Stimulated activated CD4-positive, alpha-beta T cell treated with anti-CD3 and anti-CD28 coated beads, TNF-alpha, amount 100 ng/mL, for 24 hours (primary cell): ENCODE data around the gene ADAMTS13.
"Not testable (repeated sequence)": the region's sequence is repeated elsewhere in the genome, so short reads cannot be mapped to it uniquely, and the experiment has no call there.

Experiments
- DNase-seq, 3 experiments: peaks; one replicate each; pipeline ENCODE4 v3.0.0-alpha.2; 2020; ENCODE audit warnings: low read depth in 3 of 3

ADAMTS13 gene

DNA sequence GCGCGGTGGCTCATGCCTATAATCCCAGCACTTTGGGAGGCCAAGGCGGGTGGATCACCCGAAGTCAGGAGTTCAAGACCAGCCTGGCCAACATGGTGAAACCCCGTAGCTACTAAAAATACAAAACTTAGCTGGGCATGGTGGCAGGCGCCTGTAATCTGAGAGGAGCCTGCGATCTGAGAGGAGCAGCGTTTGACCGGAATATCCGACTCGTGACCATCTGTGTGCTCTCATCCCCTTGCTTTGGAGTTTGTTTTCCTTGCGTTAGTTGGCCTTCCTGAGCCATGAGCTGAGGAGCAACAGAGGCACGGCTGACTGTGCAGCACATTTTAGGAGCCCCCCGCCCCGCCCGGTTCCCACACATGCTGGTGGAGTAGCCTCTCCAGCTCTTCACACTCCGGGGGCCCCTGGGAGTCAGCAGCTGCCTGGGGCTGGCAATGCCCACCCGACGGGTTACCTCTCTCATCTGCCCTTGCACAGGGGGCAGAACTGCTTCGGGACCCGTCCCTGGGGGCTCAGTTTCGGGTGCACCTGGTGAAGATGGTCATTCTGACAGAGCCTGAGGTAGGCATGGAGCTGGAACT lies 3.0 kb downstream of the ADAMTS13 start:
- DNase-seq: no peak

DNA sequence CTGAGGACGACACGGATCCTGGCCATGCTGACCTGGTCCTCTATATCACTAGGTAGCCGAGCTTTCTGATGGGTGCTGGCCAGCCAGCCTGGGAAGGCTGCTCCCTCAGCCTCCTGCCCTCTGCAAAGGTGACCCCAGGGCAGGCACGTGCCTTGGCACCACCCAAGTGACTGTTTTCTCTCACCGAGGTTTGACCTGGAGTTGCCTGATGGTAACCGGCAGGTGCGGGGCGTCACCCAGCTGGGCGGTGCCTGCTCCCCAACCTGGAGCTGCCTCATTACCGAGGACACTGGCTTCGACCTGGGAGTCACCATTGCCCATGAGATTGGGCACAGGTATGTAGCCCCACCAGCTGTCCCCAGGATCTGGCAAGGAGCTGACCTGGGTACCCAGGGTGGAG lies 3.8 kb downstream of the ADAMTS13 start:
- no peak for DNase-seq

DNA sequence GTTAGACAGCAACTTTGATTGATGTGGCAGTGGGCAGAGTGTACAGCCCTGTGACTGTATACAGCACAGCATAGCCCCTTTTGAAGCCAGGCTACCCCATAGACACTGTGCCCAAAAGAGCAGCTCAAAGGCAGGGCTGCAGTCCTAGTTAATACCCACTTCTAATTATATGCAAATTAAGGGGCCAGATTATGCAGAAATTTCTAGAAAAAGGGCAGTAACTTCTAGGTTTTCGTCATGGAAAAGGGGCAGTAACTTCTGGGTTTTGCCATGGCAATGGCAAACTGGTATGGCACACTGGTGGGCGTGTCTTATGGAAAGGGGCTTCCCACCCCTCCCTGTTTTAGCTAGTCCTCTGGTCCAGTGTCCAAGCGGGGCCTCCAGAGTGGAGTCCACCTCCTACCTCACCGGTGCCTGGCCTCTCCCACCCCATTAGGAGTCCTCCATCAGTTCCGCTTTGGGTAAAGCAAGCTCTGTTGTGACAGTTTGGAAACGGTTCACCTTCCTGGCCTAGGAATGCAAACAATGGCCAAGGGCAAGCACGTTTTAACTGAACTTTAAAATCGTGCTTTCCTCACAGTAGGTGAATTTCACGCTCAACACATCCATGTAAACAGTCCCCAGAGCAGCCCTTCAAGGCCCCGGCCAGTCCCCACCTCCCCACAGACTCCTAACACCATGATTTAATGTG lies 5.6 kb downstream of the ADAMTS13 start:
- no peak for DNase-seq

DNA sequence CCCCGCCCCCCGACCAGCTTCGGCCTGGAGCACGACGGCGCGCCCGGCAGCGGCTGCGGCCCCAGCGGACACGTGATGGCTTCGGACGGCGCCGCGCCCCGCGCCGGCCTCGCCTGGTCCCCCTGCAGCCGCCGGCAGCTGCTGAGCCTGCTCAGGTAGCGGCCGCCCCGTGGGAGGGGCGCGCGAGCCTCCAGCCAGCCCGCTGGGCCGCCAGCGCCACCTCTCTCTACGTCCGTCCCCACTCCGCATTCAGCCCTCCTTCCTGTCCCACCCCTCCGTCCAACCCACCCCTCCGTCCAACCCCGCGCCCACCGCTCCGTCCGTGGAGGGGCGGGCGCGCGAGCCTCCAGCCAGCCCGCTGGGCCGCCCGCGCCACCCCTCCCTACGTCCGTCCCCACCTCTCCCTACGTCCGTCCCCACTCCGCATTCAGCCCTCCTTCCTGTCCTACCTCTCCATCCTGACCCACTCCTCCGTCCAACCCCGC lies 6.5 kb downstream of the ADAMTS13 start:
- no peak for DNase-seq

DNA sequence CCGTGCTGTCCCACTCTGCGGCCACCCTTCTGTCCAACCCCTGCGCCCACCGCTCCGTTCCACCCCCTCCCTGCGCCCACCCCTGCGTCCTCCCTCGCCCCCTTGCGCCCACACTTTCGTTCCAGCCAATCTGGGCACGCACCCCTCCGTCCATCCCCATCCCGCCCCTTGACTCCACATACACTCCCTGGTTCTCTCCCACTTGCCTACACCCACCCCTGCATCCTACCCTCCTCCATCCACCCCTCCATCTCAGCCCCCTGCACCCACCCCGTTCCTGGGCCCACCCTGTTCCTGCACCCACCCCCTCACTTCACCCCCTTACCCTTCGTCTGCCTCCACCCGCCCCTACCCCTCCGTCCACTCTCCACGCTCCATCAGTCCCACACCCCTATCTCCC lies 7.0 kb downstream of the ADAMTS13 start:
- no peak for DNase-seq

DNA sequence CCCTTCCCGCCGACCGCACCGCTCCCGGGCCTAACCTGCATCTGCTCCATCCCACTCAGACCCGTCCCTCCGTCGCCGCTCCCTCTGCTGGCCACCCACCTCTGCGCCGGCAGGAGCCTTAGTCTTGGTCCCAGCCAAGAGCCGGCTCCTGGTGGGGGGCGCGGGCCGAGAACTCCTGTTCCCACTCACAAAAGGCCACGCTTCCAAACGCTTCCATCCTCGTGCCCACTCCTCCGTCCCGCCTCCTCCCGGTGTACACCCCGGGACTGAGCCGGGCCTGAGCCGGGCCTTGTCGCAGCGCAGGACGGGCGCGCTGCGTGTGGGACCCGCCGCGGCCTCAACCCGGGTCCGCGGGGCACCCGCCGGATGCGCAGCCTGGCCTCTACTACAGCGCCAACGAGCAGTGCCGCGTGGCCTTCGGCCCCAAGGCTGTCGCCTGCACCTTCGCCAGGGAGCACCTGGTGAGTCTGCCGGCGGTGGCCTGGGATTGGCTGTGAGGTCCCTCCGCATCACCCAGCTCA lies 7.5 kb downstream of the ADAMTS13 start:
- no peak for DNase-seq

DNA sequence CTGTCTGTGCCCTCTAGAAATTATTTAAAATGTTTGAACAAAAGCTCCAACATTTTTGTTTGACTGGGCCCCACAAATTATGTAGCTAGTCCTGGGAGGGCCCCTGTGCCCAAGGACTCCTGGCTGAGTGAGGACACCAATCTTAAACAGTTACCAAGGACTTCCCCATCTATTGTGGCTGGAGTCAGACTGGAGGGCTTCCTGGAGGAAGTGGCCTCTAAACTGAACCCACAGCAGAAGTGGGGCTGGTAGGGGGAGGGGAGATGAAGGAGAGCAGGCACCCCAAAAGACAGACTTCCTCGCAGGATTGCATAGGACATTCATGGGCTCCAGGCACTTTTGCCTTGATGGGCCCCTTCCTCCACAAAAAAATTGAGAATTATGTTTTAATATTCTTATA lies 8.1 kb downstream of the ADAMTS13 start:
- no peak for DNase-seq

DNA sequence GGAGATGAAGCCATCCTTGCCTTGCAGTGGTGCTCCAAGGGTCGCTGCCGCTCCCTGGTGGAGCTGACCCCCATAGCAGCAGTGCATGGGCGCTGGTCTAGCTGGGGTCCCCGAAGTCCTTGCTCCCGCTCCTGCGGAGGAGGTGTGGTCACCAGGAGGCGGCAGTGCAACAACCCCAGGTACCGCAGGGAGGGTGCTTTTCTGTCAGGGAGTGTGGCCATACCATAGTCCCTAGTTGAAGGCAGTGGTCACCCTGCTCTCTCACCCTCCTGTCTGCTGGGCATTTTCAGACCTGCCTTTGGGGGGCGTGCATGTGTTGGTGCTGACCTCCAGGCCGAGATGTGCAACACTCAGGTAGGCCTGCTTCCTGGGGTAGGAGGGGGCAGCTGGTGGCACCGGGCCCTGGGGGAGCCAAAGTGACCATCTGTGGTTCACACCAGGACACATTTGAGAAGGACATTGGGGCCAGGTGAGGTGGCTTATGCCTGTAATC lies 11.2 kb downstream of the ADAMTS13 start:
- DNase-seq: no peak

DNA sequence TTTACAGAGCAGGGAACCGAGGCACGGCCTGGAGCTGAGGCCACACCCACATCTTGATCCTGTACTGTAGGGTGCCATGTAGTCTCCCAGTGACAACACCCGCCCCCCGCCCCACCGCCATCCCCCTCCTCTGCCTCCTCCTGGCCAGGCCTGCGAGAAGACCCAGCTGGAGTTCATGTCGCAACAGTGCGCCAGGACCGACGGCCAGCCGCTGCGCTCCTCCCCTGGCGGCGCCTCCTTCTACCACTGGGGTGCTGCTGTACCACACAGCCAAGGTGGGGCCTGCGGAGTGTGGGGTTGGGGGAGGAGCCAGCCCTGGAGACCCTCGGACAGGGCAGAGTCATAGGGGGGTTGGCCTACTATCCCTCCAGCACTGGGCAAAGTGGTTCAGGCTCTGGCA lies 14.5 kb downstream of the ADAMTS13 start:
- no peak for DNase-seq

DNA sequence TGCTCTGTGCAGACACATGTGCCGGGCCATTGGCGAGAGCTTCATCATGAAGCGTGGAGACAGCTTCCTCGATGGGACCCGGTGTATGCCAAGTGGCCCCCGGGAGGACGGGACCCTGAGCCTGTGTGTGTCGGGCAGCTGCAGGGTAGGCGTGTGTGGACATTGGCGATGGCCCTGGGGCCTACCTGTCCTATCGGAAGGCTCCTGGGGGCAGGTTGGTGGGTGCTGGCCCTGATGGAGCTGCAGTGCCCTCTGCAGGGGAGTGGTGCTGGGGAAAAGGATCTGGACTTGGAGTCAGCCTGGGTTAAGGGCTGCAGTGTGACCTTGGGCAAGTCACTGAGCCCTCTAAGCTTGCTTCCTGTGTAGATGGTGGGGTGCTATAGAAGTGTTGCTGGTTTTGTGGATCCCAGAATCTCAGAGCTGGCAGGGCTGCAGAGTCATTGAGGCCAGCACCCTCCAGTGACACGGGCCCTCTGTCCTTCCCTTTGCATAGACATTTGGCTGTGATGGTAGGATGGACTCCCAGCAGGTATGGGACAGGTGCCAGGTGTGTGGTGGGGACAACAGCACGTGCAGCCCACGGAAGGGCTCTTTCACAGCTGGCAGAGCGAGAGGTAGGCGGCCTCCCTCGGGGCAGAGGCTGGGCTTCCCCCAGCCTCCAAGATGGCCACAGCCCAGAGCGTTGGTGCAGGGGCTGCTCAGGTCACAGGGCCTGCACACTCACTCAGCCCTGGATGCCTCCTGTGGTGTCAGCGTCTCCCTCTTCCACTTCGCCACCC lies 15.8 kb downstream of the ADAMTS13 start:
- DNase-seq: no peak

DNA sequence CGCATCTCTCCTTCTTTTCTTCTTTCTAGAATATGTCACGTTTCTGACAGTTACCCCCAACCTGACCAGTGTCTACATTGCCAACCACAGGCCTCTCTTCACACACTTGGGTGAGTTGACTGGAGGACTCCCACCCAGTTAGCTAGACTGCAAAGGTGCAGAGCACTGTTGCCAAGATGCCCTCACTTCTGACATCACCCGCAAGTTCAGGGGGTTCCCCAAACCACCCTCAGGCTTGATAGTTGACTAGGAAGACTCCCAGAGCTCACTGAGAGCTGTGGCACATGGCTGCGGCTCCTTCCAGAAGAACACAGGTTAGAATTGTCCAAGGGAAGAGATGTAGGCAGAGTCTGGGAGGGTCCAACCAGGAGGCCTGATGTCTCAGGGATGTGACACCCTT lies 17.2 kb downstream of the ADAMTS13 start:
- DNase-seq: no peak

DNA sequence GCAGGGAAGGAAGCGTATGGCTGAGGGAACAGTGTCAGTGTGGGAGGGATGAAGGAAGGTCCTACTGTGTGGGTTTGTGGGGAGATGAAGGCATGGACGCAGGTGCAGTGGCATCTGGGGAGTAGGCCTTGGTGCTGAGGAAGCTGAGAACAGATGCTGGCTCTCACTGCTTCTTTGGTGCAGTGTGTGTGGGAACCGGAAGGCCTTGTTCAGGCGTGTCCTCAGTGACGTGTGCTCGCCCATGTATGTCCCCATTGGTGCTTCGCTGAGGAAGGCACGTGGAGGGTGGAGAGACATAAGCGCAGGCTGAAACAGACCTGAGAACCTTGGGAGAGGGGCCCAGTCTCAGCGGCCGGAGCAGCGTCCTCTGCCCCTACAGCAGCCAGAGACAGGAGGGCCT lies 18.7 kb downstream of the ADAMTS13 start:
- DNase-seq: no peak

DNA sequence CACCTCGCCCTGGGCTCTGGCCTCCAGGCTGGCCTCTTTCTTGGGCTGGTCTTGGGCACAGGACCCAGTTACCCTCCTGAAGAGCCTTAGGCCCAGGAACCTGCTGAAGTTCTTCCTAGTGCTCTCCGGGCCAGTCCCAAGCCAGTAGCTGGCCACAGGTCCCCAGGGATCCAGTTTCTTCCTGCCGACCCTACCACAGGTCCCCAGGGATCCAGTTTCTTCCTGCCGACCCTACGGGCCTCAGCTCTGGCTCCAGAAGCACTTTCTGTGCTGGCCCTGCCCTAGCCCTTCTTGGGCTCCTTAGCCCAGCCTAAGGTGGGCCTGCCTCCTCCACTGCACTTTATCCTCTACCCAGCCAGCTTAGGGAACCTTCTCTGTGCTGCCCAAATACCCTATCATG lies 19.4 kb downstream of the ADAMTS13 start:
- DNase-seq: no peak

DNA sequence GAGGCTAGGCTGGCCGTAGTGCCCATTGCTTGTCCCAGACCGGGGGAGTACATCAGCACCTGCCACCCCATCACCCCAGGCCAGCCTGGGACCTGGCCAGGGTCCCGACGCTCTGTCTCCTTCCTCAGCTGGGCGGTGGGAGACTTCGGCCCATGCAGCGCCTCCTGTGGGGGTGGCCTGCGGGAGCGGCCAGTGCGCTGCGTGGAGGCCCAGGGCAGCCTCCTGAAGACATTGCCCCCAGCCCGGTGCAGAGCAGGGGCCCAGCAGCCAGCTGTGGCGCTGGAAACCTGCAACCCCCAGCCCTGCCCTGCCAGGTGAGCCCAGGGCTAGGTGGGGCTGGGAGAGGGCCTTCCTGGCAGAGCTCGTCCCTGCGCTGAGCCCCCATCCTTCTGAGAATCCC lies 21.1 kb downstream of the ADAMTS13 start:
- DNase-seq: no peak

DNA sequence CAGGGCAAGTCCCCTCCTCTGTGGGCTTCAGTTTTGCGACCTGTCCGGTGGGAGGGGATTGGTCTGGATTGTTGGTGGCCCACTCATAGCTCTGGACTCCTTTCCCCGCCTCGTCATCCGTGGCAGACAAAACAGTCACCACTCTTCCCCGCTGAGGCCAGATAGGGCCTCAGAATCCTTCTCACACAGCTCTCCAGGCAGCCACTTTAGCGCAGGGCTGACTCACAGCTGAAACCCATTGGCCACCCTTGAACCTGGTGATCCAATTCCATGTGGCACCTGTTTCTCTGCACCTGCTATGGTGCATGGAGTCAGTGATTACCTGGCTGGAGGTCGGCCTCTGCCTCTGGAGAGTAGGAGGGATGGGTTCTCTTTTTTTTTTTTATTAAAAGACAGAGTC lies 21.8 kb downstream of the ADAMTS13 start:
- no peak for DNase-seq

DNA sequence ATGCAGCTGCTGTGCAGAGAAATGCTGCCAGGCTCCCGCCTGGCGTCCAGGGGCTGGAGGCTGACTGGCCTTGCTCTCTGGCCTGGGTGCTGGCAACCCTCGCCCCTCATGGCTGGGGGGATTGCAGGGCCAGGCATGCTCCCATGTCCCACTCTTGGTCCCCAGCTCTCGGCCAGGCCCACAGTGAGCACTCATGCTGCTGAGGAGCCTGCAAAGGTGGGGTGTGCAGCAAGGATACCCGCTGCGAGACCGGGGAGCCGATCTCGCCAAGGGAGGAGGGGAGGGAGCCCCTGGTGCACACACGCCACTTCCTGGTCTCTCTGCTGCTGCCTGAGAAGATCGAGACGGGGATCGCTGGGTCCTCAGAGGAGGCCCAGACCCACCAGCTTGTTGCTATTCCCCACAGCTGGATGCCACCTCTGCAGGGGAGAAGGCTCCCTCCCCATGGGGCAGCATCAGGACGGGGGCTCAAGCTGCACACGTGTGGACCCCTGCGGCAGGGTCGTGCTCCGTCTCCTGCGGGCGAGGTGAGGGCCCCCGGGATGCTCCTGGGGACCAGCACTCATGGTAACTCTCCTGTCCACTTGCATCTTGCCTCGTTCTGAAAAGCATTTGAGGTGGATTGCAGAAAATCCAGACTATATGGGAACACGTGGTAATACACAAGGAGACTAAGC lies 23.3 kb downstream of the ADAMTS13 start:
- DNase-seq: no peak

DNA sequence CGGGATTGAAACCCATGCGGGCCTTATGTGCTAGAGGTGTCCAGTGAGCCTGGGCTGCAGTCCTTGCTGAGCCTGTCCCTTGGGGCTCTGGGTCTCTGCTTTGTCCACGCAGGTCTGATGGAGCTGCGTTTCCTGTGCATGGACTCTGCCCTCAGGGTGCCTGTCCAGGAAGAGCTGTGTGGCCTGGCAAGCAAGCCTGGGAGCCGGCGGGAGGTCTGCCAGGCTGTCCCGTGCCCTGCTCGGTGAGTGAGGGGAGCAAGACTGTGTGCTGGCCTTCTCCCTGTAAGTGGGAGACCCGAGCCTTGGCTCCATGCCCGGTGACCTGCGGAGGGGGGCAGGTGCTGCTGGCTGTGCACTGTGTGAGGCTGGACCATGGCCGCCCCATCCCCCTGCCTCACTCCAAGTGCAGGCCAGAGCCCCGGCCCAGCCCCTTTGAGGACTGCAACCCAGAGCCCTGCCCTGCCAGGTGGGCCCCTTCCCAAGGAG lies 26.4 kb downstream of the ADAMTS13 start:
- DNase-seq: no peak

DNA sequence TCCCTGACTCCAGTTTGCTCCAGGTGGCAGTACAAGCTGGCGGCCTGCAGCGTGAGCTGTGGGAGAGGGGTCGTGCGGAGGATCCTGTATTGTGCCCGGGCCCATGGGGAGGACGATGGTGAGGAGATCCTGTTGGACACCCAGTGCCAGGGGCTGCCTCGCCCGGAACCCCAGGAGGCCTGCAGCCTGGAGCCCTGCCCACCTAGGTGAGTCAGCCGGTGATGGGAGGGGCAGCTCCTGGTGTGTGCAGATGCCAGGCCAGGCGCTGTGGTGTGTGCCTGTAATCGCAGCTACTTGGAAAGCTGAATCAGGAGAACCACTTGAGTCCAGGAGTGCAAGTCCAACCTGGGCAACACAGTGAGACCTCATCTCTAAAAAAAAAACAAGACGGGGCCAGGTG lies 27.6 kb downstream of the ADAMTS13 start:
- no peak for DNase-seq

DNA sequence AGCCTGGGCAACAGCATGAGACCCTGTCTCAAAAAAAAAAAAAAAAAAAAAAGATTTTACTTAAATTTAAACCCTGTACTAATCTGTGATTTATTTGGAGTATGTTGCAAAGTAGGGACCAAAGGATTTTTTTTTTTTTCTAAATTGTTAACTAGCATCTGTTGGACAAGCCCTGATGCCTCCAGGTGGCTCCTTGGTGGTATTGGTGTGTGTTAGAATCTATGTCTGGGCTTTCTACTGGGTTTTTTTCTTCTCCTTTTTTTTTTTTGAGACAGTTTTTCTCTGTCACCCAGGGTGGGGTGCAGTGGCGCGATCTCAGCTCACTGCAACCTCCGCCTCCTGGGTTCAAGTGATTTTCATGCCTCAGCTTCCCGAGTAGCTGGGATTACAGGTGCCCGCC lies 29.7 kb downstream of the ADAMTS13 start:
- not testable (repeated sequence) for DNase-seq

DNA sequence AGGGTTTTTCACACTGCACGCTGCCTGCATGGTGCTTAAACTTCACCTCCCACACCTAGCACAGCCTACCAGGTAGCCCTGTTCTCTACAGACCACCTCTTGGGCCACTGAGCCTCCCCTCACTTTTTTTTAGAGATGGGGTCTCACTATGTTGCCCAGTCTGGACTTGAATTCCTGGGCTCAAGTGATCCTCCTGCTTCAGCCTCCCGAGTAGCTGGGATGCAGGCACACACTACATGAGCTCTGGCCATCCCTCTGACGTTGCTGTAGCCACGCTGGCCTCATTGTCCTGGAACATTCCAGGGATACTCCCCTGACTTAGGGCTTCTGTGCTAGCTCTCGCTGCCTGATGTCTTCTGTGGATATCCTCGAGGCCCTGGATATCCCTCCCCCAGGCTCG lies 30.4 kb downstream of the ADAMTS13 start:
- DNase-seq: no peak

DNA sequence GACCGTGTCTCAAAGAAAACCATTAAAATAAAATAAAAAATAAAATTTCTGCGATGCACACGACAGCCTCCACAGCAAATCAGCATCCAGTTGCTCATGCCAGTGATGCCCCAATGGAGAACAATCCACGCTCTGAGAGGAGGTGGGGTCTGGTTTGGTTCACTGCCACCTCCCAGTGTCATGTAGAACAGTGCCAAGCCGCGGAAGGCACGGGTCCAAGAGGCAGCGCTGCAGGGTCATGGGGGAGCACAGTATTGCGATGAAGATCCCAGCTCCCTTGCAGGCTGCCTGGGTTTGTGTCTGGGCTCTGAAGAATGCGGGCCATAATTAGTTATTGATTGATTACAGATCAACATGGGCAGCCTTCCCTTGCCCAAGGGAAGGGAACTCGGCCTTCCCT lies 31.5 kb downstream of the ADAMTS13 start:
- DNase-seq: no peak

DNA sequence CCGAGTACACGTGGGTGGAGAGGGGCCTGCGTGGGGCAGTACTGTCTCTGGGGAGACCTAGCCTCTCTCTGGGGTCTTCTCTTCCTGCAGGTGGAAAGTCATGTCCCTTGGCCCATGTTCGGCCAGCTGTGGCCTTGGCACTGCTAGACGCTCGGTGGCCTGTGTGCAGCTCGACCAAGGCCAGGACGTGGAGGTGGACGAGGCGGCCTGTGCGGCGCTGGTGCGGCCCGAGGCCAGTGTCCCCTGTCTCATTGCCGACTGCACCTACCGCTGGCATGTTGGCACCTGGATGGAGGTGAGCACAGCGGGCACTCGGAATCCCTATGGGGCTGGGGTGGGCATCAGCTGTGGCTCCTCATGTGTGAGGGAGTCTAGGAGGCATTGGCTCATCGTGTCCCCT lies 32.2 kb downstream of the ADAMTS13 start:
- no peak for DNase-seq
